SJSA1 (cell line): Measurements from ENCODE around the gene TLE7. TPM values are rescaled to one million over a fixed set of nuclear protein-coding genes. Genes with fewer than 3 reads are reported as not detected.

Experiments used
- DNase-seq, 2 experiments: peaks; one replicate each; pipeline ENCODE4 v3.0.0-alpha.2; 2015 to 2020; ENCODE audit warnings: low spot score in 2 of 2, low read depth in 1 of 2
- H3K27ac ChIP-seq: fragments of 250-450 bp; sonication (Bioruptor Pico); 2 replicates; pipeline ENCODE4 v1.5.1; 2020; ENCODE audit warnings: mild to moderate bottlenecking, moderate library complexity
- H3K27me3 ChIP-seq: fragments of 250-450 bp; sonication (Bioruptor Pico); replicated peaks from 2 replicates; pipeline ENCODE4 v1.5.1; 2020; ENCODE audit warnings: mild to moderate bottlenecking, moderate library complexity
- H3K36me3 ChIP-seq: fragments of 250-450 bp; sonication (Bioruptor Pico); 2 replicates; pipeline ENCODE4 v1.5.1; 2020; ENCODE audit warnings: mild to moderate bottlenecking
- H3K4me1 ChIP-seq: fragments of 250-450 bp; sonication (Bioruptor Pico); replicated peaks from 2 replicates; pipeline ENCODE4 v1.6.1; 2021; ENCODE audit warnings: mild to moderate bottlenecking
- H3K4me3 ChIP-seq: fragments of 250-450 bp; sonication (Bioruptor Pico); 2 replicates; pipeline ENCODE4 v1.5.1; 2020; ENCODE audit warnings: mild to moderate bottlenecking
- H3K9me3 ChIP-seq: fragments of 250-450 bp; sonication (Bioruptor Pico); replicated peaks from 2 replicates; pipeline ENCODE4 v1.5.1; 2020; ENCODE audit warnings: mild to moderate bottlenecking
- total RNA-seq: library from RNA; depleted of rRNA; stranded (reverse); fragments of >200 nt; shearing (Covaris generic); gene quantifications from 2 replicates; pipeline ENCODE4 v1.2.3, GENCODE V29; 2014; rRNA removed

The TLE7 gene
- total RNA-seq, 1 experiment from 2014 or later = not detected

DNA sequence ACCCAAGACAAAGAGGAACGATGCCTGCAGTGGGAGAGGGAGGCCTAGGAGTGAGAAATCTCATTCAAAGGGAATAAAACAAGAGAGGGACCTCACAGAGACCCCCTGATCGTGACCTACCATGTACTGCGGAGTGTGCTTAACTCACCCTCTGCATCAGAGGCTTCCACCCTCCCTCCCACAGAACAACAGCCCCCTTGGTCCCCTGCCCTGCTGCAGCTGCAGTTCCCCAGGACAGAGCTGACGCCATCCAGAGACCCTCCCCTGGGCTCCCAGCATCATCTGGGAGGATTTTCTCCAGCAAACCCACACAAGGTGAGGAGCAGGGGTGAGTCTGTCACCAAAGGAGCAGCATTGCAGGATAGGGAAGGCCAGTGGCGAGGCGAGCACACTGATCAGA lies 39.8 kb downstream of the TLE7 start:
- no peaks in the 10 kb centered on the region for H3K9me3 ChIP-seq
- H3K4me1 ChIP-seq = no peaks in the 10 kb centered on the region
- H3K27ac ChIP-seq = no peak overlapping the region
- DNase-seq = no peak
- no peak overlapping the region for H3K4me3 ChIP-seq
- peaks cover 4% of the 10 kb centered on the region; the same call in 1 of the 2 replicates for H3K27me3 ChIP-seq
- H3K36me3 ChIP-seq = no peaks in the 10 kb centered on the region

DNA sequence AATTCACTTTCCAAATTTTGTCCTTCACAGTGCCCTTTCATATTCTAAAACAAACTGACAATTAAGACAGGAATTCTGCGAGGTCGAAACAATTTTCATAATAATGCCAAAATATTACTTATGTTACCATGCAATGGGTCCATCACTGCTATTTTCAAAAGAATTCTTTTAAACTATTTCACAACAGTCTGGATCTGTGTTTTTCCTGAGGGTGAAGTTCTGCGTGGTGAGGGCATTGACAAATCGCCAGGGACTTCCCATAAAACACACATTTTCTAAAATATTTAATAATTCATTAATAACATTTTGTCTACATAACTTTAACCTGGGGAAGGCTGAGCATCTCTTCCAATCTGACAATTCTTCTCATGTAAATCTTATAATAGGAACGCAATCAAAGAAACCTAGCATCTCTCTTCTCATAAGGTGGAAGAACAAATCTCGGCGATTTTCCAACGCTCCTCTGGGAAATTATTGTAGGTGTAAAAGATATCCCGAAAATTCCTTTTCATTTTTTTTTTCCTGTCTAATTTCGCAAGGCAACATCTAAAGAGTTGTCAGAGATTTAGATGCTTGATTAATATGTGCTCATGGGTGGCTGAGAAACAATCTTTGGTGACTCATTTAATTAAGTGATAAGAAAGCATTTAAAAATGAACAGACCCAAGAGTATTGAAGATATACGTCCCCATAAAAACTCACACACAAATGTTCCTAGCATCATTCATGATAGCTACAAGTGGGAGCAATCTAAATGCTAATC lies 41.9 kb downstream of the TLE7 start:
- DNase-seq = no peak
- H3K27me3 ChIP-seq = 0 out of 2 replicates have a peak, but pooled peaks cover 4% of the 10 kb centered on the region
- H3K27ac ChIP-seq = no peak overlapping the region
- H3K9me3 ChIP-seq = no peaks in the 10 kb centered on the region
- H3K4me1 ChIP-seq = no peaks in the 10 kb centered on the region
- H3K4me3 ChIP-seq = no peak overlapping the region
- H3K36me3 ChIP-seq = no peaks in the 10 kb centered on the region

DNA sequence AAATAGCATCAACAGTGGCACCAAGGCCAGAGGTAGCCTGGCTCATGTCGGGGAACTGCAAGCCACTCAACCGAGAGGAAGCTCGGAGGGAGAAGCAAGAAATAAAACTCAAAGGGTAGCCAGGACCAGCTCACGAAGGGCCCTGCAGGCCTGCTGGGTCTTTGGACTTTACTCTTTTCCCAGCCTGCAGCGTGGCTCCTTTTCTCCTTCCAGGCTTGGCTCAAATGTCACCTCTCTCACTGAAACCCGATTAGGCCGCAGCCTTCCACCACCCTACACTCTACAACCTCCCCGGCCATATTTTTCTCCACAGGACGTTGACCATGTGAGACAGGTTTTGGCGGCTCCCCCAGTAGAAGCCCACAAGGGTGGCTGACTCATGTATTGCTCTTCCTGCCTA lies 45.3 kb downstream of the TLE7 start:
- no peak overlapping the region for H3K4me3 ChIP-seq
- no peak for DNase-seq
- no peak overlapping the region for H3K27ac ChIP-seq
- no peaks in the 10 kb centered on the region for H3K4me1 ChIP-seq
- no peaks in the 10 kb centered on the region for H3K36me3 ChIP-seq
- 0 out of 2 replicates have a peak, but pooled peaks cover 4% of the 10 kb centered on the region for H3K27me3 ChIP-seq
- H3K9me3 ChIP-seq = no peaks in the 10 kb centered on the region

DNA sequence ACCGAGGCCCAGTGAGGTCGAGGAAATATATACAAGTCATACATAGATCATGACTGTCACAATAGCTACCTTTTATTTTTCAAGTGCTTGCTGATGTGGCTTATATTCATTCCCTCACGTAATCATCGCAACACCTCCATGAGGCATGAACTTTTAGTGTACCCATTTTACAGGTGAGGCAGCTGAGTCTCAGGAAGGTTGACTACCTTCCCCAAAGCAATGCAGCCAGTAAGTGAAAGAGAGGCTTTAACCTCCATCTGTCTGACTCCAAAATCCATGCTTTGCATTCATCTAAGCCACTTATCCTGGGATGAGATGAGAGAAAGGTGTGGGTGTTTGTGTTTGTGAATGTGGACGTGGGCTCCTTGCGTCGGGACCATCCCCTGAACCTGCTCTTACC lies 52.5 kb downstream of the TLE7 start:
- H3K9me3 ChIP-seq = no peaks in the 10 kb centered on the region
- H3K27me3 ChIP-seq = no peaks in the 10 kb centered on the region

DNA sequence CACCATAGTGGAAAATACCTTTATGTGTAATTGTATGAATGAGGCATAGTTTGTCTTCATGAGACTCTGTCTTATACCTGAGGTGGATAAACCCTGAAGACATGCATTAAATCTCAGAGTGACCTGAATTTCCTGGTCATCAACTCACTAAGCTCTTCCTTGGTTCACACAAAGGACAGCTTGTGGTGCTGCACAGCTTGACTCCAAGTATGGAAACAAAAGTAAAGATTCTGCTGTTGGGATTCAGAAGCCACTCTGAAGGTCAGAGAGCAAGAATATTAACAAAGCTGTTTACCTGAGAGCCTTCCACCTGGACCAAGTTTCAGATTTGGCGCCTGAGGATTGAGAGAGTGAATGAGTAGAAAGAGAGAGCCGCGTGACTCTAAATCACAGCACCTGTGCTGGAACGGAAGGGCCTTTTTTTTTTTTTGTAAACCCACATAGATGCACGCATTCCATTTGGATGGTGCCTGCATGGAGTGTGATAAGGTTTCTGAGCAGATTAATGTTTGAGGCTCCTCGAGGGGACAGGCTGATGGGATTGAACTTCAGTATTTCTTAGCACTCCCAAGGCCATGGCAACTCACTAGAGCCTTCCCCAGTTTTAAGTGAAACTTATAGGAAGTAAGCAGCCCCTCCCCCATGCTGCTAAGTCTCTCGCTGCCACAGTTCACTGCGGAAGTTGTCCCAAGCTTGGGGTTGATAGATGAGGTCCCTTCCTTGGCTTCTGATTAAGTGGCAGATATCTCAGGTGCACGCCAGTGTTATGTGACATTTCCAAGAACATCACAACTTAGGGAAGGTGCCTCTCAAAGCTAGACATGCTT lies 54.6 kb downstream of the TLE7 start:
- no peak for DNase-seq
- Histone ChIP-seq H3K36me3 (peaks cover 12% of the 10 kb centered on the region; the same call in 1 of the 2 replicates), H3K27ac (no peak overlapping the region), H3K9me3 (no peaks in the 10 kb centered on the region), H3K27me3 (no peaks in the 10 kb centered on the region), H3K4me3 (no peak overlapping the region), H3K4me1 (no peaks in the 10 kb centered on the region)

More for the DNA sequence above, 52.5 kb downstream of the TLE7 start:
- Histone ChIP-seq H3K4me1 (no peaks in the 10 kb centered on the region), H3K4me3 (no peak overlapping the region), H3K36me3 (peaks cover 3% of the 10 kb centered on the region; the same call in 1 of the 2 replicates), H3K27ac (no peak overlapping the region)
- no peak for DNase-seq

DNA sequence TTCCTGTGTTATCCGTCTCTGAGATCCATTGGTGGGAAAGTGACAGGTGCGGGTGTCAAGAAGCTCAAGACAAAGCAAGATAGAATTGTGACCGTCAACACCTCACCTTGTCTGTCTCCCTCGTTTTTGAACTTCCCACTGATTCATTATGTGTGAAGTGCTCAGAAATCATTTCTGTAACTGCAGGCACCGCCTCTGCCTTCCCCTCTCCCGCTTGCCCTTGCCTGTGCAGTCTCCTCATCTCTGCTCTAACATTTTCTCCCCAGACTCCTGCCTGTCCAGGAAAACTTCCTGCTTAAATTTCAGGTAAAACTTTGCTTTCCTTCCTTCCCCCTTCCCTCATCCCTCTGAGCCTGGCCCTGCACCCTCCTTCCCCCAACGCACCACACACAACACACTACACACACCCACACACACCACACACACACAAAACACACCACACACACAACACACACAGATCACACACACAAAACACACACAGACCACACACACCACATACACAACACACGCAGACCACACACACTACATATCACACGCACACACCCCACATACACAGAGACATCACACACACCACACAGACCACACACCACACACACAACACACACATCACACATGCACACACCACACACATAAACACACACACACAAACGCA lies 57.7 kb downstream of the TLE7 start:
- Histone ChIP-seq H3K36me3 (peaks cover 12% of the 10 kb centered on the region; the same call in 1 of the 2 replicates), H3K4me3 (no peak overlapping the region), H3K4me1 (no peaks in the 10 kb centered on the region), H3K27me3 (no peaks in the 10 kb centered on the region), H3K9me3 (no peaks in the 10 kb centered on the region), H3K27ac (no peak overlapping the region)
- no peak for DNase-seq

DNA sequence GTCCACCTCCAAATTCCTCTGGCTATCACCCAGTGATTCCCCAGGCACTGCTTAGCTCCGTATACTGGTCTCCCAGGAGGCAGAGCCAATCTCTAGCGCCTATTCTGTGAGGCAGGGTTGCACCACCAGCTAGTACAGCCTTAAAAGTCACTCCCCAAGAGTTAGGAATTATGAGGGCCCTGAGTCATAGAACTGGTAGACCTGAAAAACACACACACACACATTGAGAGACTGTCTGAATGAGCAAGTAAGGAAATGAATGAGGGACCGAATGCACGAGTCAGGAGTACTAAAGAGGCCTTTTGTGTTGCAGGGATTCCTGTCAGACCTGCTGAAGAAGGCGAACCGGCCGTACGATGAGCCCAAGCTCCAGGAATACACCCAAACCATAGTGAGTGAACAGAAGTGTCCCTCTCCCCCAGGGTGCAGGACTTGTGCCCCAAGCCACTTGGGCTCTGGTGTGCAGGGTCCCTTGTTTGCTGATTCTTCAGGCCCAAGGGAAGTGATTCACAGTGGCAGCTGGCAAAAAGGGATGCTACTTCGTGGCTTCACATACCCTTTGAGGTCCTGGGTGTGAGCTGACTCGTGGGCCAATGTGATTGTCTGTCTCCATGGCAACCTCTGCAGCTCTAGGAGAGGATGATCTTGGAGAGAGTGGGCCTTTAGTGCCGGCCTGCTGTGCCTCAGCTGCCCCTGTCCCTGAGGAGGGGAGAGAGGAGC lies 58.6 kb downstream of the TLE7 start:
- no peak overlapping the region for H3K4me3 ChIP-seq
- H3K9me3 ChIP-seq = no peaks in the 10 kb centered on the region
- H3K4me1 ChIP-seq = no peaks in the 10 kb centered on the region
- no peak for DNase-seq
- no peak overlapping the region for H3K27ac ChIP-seq
- H3K27me3 ChIP-seq = no peaks in the 10 kb centered on the region
- peaks cover 16% of the 10 kb centered on the region for H3K36me3 ChIP-seq

DNA sequence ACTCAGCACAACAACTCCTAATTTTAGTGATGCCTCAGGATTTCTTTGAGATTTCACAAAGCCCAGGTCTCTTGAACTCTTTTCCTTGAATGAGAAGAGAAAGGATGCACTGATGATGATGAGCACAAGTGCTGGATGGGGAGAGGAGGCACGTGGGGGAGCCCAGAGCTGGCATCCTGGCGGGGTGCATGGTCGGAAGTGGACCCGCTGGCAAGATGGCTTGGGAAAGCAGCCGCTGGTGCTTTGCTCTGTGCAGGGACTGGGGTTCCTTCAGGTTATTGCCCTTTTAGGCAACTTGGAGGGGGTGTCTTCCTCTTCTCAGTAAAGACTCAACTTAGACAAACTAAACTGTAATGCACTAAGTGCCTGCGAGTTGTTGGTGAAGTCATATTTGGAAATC lies 61.0 kb downstream of the TLE7 start:
- peaks cover 25% of the 10 kb centered on the region for H3K36me3 ChIP-seq

More for the DNA sequence above, 61.0 kb downstream of the TLE7 start:
- no peaks in the 10 kb centered on the region for H3K27me3 ChIP-seq
- no peak overlapping the region for H3K4me3 ChIP-seq
- DNase-seq = no peak
- no peaks in the 10 kb centered on the region; the same call in 1 of the 2 replicates for H3K9me3 ChIP-seq
- no peaks in the 10 kb centered on the region for H3K4me1 ChIP-seq
- no peak overlapping the region for H3K27ac ChIP-seq

Other genes starting within 250 kb of the TLE7 start
- 0.16 TPM in 1 of 2 replicates, not detected in the other for gene HYDIN, start 211.3 kb downstream of the TLE7 start, total RNA-seq
- gene CMTR2, start 152.7 kb downstream of the TLE7 start, total RNA-seq = 17.0 and 31.2 TPM in 2 replicates
- gene CALB2, start 83.3 kb downstream of the TLE7 start, total RNA-seq = 50.4 and 55.0 TPM in 2 replicates
- 8.6 and 17.6 TPM in 2 replicates for gene ZNF23, start 20.2 kb upstream of the TLE7 start, total RNA-seq
- 0.95 and 4.5 TPM in 2 replicates for gene ZNF19, start 47.3 kb upstream of the TLE7 start, total RNA-seq
- gene CHST4, start 84.4 kb upstream of the TLE7 start, total RNA-seq = not detected in 2 replicates
- gene TAT, start 135.0 kb upstream of the TLE7 start, total RNA-seq = not detected in 2 replicates
- gene MARVELD3, start 184.1 kb upstream of the TLE7 start, total RNA-seq = not detected in 2 replicates